ENCODE results near the gene SLC22A2.

DNA sequence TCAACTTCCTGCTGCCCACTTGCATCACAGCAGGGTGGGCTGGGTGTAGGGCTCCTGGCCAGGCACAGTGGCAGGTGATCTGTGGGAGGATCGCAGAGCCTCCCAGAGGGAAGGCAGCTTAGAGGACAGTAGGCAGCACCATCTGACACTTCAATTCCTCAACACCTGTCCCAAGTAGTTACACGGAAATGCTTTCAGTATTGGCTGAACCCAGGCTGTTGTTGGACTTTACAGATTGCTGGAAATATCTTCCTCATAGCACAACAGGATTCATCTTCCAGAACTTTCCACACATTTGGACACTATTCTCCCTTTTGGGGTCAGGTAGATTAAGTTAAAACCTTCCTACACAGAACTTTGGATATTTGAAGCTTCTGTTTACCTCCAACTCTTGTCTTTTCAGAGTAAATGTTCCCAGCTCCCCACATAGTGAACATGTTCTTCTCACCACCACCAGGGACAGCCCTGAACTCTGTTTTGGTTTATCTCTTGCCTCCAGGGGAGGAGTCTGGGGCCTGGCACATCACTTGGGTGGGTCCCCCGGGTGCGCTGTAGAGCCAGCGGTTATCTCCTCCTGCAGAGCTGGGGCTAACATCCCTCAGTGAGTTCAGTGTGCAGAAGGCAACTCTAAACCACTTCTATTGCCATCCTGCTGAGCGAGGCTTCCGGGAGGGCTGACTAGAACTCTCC lies 3.5 kb upstream of the SLC22A2 start:
- TF ChIP-seq TAF1 (IDR thresholded peaks at IDR 0.05; ENCODE audit: low read depth) = no peak
- no peak for TF ChIP-seq CEBPB (IDR thresholded peaks at IDR 0.05)
- TF ChIP-seq, protein P1, sequence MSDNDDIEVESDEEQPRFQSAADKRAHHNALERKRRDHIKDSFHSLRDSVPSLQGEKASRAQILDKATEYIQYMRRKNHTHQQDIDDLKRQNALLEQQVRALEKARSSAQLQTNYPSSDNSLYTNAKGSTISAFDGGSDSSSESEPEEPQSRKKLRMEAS (IDR thresholded peaks at IDR 0.05) = no peak
- TF ChIP-seq ZBTB7A (IDR thresholded peaks at IDR 0.05; ENCODE audit: low read depth) = no peak
- no peak for TF ChIP-seq RAD21 (IDR thresholded peaks at IDR 0.05; ENCODE audit: low read depth)
- no peak for TF ChIP-seq REST (IDR thresholded peaks at IDR 0.05; ENCODE audit: low read depth)
- TF ChIP-seq EP300 (IDR thresholded peaks at IDR 0.05; ENCODE audit: borderline replicate concordance) = no peak

Data from Ishikawa (cell line).